CD4-positive, alpha-beta T cell treated with Interleukin-1 beta for 1 hour (primary cell): ENCODE results near the gene PSTPIP1.

ENCODE experiments used
- DNase-seq, 2 donors: peaks; one replicate each; pipeline ENCODE4 v3.0.0-alpha.2; 2020 to 2022

The PSTPIP1 gene

GRCh38 chr15:77020348-77021087 lies 25.6 kb downstream of the PSTPIP1 start:
- no peak for DNase-seq

GRCh38 chr15:77021088-77021481 lies 26.2 kb downstream of the PSTPIP1 start:
- DNase-seq = no peak

DNA sequence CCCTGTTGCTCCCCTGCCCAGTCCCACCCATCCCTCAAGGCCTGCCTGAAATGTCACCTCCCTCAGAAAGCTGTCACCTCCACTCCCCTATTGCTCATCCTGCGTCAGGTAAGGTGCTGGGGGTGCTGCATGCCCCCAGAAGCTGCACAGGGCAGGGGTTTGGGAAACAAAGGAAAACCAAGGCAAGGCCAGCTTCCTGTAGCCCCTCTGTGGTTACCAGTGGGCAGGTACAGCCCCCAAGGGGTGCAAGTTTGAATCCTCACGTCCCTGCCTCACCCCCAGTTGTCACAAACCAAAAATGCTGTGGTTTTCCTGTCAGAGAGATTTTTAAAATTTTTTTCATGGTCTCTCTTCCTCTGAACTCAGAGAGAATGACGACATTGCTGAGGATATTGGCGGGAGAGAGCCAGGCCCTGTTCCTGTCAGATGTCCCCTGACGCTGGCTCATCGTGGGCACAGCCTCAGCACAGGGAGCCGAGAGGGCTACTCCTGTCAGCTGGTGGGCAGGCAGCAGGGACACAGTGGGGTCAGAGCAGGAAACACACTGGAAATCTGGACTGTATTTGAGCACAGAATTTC lies 27.0 kb downstream of the PSTPIP1 start:
- peak in 1 of 2 donors; percentile 58 for DNase-seq

GRCh38 chr15:77022646-77023575 lies 28.0 kb downstream of the PSTPIP1 start:
- DNase-seq = no peak

DNA sequence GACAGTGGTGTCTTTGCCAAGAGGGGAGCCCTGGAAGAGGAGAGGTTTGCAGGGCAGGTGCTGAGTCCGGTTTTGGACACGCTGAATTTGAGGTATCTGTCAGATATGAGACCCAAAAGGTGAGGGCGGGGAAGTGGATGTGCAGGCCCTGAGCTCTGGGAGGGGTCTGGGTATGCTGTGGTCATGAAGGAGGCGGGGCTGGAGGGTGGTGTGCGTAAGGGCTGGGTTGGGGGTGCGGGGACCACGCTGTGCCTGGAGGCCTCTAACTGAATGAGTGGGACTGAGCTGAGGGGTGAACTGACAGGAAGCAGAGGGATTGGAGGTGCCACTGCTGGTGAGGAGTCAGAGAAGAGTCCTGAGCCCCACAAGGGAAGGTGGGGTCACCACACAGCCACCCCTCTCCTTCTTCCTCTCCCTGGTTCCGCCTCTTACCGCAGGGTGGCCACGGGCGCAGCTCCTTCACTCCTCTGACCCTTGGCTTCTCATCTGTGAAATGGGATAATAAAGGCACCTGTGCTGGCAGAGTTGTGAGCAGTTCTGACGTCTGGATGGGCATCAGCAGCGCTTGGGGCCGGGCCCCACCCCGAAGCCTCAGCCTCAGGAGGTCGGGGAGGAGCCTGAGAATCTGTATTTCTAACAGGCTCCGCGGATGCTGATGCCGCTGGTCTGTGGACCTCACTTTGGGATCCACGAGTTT lies 28.8 kb downstream of the PSTPIP1 start:
- DNase-seq = no peak

DNA sequence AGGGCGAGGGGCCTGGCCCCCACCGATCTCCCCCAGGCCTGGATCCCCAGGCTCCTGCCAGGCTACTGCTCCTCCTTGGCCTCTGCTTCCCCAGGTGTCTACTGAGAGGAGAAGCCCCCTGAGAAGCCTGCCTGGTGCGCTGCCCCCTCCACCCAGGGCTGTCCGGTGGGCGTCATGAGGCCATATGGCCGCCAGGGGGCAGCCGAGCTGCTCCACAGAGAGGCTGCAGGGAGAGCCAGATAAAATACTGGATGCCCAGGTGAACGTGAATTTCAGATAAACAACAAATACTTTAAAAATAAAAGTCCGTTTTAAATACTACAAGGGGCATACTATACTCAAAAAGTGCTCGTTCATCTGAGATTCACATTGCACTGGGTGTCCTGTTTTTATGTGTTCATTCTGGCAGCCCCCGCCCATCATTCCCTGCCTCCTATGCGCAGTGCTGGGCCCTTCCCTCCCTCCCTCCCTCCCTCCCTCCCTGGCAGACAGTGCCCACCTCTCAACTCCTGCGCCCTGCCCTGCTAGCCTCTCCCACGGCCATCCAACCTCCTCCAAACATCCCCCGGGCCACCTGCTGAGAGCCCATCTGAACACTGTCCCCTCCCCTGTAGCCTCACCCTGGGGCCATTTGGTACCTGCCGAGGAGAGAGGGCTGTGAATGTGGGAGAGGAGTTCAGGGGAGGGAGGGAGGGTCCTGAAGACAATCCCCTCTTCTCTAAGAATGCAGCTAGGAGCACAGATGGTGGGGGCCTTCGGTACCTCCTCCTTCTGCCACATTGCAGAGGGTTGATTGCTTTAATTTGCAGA lies 29.6 kb downstream of the PSTPIP1 start:
- DNase-seq = peak; percentile 58 to 69

DNA sequence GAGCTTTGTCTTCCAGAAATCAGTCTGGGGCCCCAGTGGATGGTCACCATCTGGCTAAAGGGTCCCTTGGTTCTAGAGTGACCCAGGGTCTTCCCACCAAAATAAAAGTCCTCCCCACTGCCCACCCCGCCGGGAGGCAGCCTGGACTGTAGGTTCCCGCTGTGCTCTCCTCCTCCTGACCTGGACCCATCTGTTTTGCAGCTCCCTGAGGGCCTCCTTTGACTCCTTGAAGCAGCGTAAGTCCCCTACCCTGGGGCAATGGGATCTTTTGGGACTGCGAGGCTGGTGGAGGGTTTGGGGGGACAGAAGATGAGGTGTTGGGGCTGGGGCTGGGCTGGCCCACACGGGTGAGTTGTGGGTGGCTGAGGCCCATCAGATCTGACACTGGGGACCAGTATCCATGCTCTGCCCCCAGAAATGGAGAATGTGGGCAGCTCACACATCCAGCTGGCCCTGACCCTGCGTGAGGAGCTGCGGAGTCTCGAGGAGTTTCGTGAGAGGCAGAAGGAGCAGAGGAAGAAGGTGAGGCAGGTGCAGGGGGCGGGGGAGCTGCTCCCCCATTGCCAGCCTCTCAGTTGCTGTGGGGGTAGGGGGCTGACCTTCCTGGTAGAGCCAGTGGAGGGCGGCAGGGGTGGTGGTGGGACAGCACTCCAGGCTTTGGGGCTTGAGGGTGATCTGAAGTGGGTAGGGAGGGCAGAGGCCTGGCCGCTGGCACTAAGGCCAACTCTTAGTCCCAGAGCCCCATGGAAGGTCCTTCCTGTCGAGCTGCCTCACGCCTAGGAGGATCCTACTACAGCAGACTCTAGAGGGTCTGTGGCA lies 30.4 kb downstream of the PSTPIP1 start:
- DNase-seq = no peak

- DNase-seq = no peak
Measured at GRCh38 chr15:77025941-77026411, 31.1 kb downstream of the PSTPIP1 start.

DNA sequence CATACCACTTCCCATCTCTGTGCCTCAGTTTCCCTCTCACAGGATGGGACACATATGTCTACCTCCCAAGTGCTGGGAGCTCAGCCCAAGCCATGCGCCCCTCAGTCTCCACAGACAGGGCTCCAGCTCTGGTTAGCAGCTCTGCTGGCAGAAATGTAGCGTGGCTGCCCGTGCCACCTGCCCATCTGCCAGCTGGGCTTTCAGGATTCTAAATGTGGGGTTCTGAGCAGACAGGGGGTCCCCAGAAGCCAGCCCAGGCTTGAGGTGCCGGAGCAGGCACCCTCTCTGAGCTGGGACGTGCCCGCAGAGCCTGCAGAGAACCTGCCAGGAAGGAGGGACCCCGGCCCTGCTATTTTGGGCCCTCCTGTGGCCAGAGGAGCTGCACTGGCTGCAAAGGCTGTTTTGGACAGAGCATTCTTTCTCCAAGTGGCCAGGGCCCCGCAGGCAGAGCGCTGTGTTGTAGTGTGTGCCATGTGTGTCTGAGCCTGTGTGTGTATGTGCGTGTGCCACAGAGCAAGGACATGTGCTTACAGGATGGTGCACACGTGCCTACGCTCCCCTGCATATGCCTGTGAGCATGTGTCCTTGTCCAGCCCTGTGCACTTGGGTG lies 31.7 kb downstream of the PSTPIP1 start:
- no peak for DNase-seq

DNA sequence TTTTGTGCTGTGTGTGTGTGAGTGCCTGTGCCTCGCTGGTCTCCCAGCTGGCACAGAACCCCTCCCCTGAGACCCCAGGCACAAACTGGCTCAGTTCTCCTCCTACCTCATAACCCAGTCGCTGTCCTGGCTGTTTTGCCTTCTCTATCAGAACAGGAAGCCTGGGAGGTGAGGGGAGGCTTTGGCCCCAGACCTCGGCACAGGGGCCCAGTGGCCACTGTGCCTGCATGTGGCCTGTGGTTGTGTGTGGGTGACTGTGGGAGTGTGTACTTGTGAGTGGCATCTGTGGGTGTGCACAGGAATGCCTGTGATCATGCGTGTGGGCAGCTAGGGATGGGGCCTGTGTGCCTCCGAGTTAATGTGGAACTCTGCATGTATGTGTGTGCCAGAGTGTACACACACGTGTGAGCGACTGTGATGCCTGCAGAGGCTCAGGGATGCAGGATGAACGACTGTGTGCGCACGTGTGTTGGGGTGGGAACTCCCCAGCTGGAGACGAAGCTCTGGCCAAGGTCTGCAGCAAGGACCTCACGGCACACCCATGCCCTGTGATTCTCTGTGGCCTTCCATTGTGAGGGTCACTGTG lies 32.3 kb downstream of the PSTPIP1 start:
- DNase-seq = no peak

DNA sequence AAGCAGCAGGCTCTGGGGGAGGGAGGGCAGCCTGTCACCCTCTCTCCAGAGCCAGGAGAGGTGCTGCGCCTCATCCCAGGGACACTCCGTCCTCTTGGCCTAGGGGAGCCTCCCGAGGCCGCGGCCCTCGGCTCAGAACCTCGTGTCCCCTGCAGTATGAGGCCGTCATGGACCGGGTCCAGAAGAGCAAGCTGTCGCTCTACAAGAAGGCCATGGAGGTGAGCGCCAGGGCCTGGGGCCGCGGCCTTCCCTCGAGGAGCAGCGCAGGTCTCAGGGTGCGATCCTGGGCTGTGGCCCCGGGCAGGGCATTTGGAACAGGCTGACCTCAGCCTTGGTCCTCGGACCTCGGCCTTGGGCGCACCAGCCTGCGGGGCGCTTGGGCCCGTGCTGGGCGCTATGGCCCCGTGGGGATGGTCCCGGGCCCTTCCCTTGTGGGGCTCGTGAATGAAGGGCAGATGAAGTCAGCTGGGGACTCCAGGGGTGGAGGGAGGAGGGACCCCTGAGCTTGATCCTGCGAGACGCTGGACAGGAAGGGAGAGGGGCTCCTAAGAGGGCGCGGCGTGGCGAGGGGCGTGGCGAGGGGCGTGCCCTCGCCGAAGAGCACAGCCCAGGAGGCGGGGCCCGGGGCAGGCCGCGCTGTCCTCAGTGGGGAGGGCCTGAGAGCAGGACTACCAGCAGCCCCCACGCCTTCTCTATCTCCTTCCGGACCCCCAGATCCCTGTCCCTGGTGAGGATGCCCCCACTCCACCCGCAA lies 32.9 kb downstream of the PSTPIP1 start:
- DNase-seq = no peak

- no peak for DNase-seq
Measured at GRCh38 chr15:77028451-77029165, 33.7 kb downstream of the PSTPIP1 start.

DNA sequence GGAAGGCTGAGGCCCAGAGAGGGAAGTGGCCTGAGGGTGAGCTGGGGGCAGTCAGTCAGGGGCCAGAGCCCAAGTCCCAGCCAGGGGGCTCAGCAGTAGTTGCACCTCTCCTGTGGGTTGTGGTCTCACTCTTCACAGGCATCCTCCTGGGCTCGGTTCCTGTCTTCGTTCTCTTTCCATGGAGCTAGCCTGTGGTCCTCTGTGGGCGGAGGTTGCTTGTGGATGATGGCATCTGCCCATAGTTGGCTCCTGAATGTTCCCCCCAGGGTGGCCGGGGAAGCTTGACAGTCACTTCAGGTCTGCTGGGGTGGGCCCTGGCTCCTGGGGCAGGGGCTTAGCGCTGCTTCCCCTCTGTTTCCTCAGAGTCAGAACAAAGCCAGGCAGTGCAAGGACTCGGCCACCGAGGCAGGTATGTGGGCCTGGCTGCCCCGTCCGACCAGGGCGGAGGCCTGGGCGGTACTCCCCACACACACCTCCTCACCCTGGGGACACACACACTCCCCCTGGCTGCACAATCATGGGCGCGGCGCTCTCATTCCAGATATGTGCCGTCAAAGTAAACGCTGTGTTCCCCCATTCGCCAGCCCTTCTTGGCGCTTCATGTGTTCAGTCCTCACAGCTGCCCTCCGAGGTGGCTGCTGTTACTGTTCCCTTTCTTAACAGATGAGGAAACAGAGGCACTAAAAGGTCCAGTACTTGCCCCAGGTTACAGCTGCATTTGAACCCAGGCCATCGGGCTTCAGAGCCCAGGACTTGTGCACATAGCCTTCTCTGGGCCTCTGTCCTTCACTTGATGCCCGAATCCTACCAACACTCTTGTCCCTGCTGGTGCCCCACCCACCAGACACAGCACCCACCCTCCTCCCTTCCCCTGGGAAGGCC lies 34.5 kb downstream of the PSTPIP1 start:
- no peak for DNase-seq

DNA sequence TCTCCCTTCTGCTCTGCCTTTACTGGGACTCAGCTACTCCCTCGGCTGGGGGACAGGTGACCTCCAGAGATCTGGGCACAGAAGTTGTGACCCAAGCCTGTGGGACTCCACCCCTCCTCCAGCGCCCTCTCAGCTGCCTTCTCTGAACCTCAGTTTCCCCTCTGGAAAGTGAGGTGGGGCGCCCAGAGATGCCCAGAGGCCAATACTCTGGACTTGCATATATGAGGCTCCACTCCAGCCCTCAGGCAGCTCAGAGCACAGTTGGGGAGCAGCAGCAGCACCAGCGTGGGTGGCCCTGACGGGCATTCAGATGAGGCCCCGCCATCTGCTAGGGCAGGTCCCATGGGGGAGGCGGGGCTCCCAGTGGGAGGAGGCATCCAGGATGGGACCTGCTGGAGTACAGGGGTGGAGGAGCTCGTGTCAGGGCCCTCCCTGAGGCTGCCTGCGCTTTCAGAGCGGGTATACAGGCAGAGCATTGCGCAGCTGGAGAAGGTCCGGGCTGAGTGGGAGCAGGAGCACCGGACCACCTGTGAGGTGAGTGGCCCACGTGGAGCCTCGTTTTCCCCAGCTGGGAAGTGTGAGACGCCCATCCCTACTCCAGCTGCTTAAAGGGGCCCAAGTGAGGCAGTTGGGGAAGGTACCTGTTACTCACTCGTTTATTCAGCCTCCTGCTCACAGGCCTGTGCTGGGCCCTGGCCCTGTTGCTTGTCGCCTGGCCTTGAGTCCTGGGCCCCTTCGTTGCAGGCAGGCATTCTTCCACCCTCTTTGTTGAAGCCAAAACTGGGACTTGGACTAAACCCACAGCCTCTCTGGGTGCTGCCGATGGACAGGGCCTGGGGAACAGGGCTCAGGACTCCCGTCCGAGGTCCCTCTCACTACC lies 35.4 kb downstream of the PSTPIP1 start:
- no peak for DNase-seq

GRCh38 chr15:77030928-77031375 lies 36.0 kb downstream of the PSTPIP1 start:
- no peak for DNase-seq

DNA sequence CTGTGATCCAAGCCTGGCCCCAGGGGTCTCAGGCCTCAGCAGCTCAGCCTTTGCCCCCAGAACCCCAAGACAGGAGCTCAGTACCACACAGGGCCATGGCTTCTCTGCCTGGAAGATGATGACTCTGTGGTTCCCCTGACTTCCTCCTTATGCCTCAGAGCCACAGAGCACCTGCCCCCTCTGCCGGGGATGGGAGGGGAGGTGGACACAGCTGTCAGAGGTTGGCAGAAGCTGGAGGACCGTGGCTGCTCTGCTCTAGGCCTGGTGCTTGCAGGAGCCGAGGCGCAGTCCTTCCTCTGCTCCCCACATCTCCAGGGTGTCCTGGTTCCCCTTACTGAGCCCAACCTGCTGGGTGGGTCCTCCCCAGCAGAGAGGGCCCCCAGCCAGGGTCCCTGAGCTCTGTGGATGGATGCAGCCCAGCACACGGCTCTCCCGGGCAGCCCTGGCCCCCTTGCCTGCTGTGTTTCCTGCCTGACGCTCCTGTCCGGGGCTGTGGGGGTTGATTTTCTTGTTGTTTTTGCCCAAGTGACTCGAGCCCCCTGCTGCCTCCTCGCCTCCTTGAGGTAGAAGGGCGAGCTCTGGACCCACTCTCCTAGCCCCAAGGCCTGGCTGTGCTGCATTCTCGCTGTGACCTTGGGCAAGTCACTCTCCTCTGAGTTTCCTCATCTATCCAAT lies 36.6 kb downstream of the PSTPIP1 start:
- DNase-seq = peak in 1 of 2 donors; percentile 62
